ENCODE measurements around the gene PPIE. TPM values are rescaled to one million over a fixed set of nuclear protein-coding genes. Genes with fewer than 3 reads are reported as not detected.

Gene PPIE
- total RNA-seq, 2 experiments from 2014 or later, result 54.5 to 71.9 TPM

GRCh38 chr1:39729842-39730241 is 8.8 kb upstream of the PPIE start:
- no peaks in the 10 kb centered on the region for H3K9me2 ChIP-seq (ENCODE audit: insufficient read depth, low read length)
- no peak overlapping the region for H2AFZ ChIP-seq (ENCODE audit: low read length)
- H3K36me3 ChIP-seq (ENCODE audit: insufficient read depth, low read length), result no peaks in the 10 kb centered on the region
- H4K20me1 ChIP-seq (ENCODE audit: insufficient read depth, low read length), result no peaks in the 10 kb centered on the region
- DNase-seq (ENCODE audit: low spot score), result no peak
- H3K4me1 ChIP-seq (ENCODE audit: insufficient read depth, low read length, poor library complexity, severe bottlenecking), result no peaks in the 10 kb centered on the region
- ChIA-PET CTCF (ENCODE audit: unreplicated experiment) (no interaction called here), POLR2A (interaction anchor here (1.0 kb wide), 1 partner anchor 9 kb away, joined by 5 read pairs; the partner anchor contains the start of gene PPIE)
- BruUV-seq (replicated peaks), result no TSS peak
- H3K4me3 ChIP-seq (ENCODE audit: low read depth, low read length, poor library complexity, severe bottlenecking), result no peak overlapping the region
- no peaks in the 10 kb centered on the region for H3K79me2 ChIP-seq (ENCODE audit: insufficient read depth, low read depth, low read length)
- intact Hi-C loops (cut with micrococcal nuclease; ENCODE audit: unreplicated experiment), result no loop called here
- no peaks in the 10 kb centered on the region for H3K9me3 ChIP-seq (ENCODE audit: low read length)
- H3K4me2 ChIP-seq (ENCODE audit: low read length), result no peak overlapping the region
- no peak overlapping the region for H3K27ac ChIP-seq (ENCODE audit: low read depth, low read length, poor library complexity, severe bottlenecking)
- TF ChIP-seq CTCF (conservative IDR thresholded peaks at IDR 0.05; ENCODE audit: low read length) (no peak), EZH2phosphoT487 (IDR thresholded peaks at IDR 0.05; ENCODE audit: borderline replicate concordance, low read depth, low read length) (no peak)

- H2AFZ ChIP-seq (ENCODE audit: low read length), result no peak overlapping the region
Measured at GRCh38 chr1:39732730-39733129, 6.0 kb upstream of the PPIE start.

GRCh38 chr1:39733161-39733560 is 5.5 kb upstream of the PPIE start:
- POLR2A ChIA-PET, result no interaction called here
- no peaks in the 10 kb centered on the region for H3K9me3 ChIP-seq (ENCODE audit: low read length)
- intact Hi-C loops (cut with micrococcal nuclease; ENCODE audit: unreplicated experiment), result no loop called here

More at GRCh38 chr1:39732730-39733129, 6.0 kb upstream of the PPIE start:
- Histone ChIP-seq H3K4me3 (ENCODE audit: low read depth, low read length, poor library complexity, severe bottlenecking) (no peak overlapping the region), H3K27ac (ENCODE audit: low read depth, low read length, poor library complexity, severe bottlenecking) (no peak overlapping the region), H3K9me3 (ENCODE audit: low read length) (no peaks in the 10 kb centered on the region), H3K4me2 (ENCODE audit: low read length) (no peak overlapping the region), H3K9me2 (ENCODE audit: insufficient read depth, low read length) (no peaks in the 10 kb centered on the region), H3K4me1 (ENCODE audit: insufficient read depth, low read length, poor library complexity, severe bottlenecking) (no peaks in the 10 kb centered on the region), H4K20me1 (ENCODE audit: insufficient read depth, low read length) (no peaks in the 10 kb centered on the region), H3K79me2 (ENCODE audit: insufficient read depth, low read depth, low read length) (no peaks in the 10 kb centered on the region), H3K36me3 (ENCODE audit: insufficient read depth, low read length) (no peaks in the 10 kb centered on the region)
- no peak for DNase-seq (ENCODE audit: low spot score)
- intact Hi-C loops (cut with micrococcal nuclease; ENCODE audit: unreplicated experiment), result no loop called here
- no peak for TF ChIP-seq EZH2phosphoT487 (IDR thresholded peaks at IDR 0.05; ENCODE audit: borderline replicate concordance, low read depth, low read length)
- CTCF ChIA-PET (ENCODE audit: unreplicated experiment), result no interaction called here
- BruUV-seq (replicated peaks), result no TSS peak
- POLR2A ChIA-PET, result no interaction called here

More at GRCh38 chr1:39733161-39733560, 5.5 kb upstream of the PPIE start:
- no peak for DNase-seq (ENCODE audit: low spot score)
- Histone ChIP-seq H3K9me2 (ENCODE audit: insufficient read depth, low read length) (no peaks in the 10 kb centered on the region), H3K4me1 (ENCODE audit: insufficient read depth, low read length, poor library complexity, severe bottlenecking) (peaks cover 2% of the 10 kb centered on the region), H3K79me2 (ENCODE audit: insufficient read depth, low read depth, low read length) (no peaks in the 10 kb centered on the region), H2AFZ (ENCODE audit: low read length) (no peak overlapping the region), H4K20me1 (ENCODE audit: insufficient read depth, low read length) (no peaks in the 10 kb centered on the region), H3K4me2 (ENCODE audit: low read length) (no peak overlapping the region), H3K27ac (ENCODE audit: low read depth, low read length, poor library complexity, severe bottlenecking) (no peak overlapping the region), H3K36me3 (ENCODE audit: insufficient read depth, low read length) (no peaks in the 10 kb centered on the region), H3K4me3 (ENCODE audit: low read depth, low read length, poor library complexity, severe bottlenecking) (no peak overlapping the region)
- no peak for TF ChIP-seq CTCF (conservative IDR thresholded peaks at IDR 0.05; ENCODE audit: low read length)
- TF ChIP-seq EZH2phosphoT487 (IDR thresholded peaks at IDR 0.05; ENCODE audit: borderline replicate concordance, low read depth, low read length), result no peak
- CTCF ChIA-PET (ENCODE audit: unreplicated experiment), result no interaction called here
- no TSS peak for BruUV-seq (replicated peaks)
